ENCODE measurements around the gene UQCC5.
"Not testable (repeated sequence)": the region's sequence is repeated elsewhere in the genome, so short reads cannot be mapped to it uniquely, and the experiment has no call there.

Gene UQCC5

DNA sequence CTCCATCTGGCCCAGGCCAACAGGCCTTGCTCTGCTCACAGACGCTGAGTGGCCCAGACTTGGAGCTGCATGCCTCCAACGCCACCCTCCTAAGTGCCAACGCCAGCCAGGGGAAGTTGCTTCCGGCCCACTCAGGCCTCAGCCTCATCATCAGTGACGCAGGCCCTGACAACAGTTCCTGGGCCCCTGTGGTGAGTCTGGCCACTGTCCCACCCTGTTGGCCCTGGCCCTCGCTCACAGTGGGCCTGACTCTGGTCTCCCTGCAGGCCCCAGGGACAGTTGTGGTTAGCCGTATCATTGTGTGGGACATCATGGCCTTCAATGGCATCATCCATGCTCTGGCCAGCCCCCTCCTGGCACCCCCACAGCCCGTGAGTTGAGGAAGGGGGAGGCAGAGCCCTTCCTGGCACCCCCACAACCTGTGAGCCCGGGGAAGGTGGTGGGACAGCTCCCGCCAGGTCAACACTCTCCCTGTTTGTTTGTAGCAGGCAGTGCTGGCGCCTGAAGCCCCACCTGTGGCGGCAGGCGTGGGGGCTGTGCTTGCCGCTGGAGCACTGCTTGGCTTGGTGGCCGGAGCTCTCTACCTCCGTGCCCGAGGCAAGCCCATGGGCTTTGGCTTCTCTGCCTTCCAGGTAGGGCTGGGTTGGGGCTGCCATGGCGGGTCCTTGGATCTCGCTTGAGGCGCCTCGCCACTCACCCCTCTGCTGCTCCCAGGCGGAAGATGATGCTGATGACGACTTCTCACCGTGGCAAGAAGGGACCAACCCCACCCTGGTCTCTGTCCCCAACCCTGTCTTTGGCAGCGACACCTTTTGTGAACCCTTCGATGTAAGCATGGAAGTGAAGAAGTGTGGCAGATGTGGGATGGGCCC is 12.8 kb upstream of the UQCC5 start:
- DNase-seq = no peak

DNA sequence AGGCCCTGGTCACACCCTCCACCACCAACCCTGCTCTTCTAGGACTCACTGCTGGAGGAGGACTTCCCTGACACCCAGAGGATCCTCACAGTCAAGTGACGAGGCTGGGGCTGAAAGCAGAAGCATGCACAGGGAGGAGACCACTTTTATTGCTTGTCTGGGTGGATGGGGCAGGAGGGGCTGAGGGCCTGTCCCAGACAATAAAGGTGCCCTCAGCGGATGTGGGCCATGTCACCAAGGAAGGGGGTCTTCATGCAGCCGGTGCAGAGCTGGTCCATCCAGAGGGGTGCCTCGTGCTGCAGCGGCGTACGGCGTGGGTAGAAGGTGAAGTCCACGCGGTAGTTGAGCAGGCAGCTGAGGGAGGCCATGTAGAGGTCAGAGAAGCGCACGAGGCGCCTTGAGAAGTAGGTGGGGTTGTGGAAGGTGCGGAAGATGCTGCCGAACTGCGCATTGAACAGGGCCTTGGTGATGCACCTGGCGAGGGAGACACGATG is 12.1 kb upstream of the UQCC5 start:
- DNase-seq = peak in 1 of 2 donors; percentile 24

- DNase-seq = no peak
These were observed 11.4 kb upstream of the UQCC5 start for GRCh38 chr3:52524752-52525679.

- no peak for DNase-seq
These were observed 10.5 kb upstream of the UQCC5 start for GRCh38 chr3:52525680-52526561.

DNA sequence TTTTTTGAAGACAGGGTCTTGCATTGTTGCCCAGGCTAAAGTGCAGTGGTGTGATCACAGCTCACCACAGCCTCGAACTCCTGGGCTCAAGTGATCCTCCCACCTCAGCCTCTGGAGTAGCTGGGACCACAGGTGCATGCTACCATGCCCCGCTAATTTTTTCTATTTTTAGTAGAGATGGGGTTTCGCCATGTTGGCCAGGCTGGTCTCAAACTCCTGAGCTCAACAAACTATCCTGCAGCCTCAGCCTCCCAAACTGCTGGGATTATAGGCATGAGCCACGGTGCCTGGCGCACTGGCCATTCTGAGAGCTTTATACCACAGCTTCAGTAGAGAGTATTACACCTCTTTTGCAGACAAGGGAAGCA is 9.8 kb upstream of the UQCC5 start:
- not testable (repeated sequence) for DNase-seq

GRCh38 chr3:52527039-52527731 is 9.2 kb upstream of the UQCC5 start:
- no peak for DNase-seq

DNA sequence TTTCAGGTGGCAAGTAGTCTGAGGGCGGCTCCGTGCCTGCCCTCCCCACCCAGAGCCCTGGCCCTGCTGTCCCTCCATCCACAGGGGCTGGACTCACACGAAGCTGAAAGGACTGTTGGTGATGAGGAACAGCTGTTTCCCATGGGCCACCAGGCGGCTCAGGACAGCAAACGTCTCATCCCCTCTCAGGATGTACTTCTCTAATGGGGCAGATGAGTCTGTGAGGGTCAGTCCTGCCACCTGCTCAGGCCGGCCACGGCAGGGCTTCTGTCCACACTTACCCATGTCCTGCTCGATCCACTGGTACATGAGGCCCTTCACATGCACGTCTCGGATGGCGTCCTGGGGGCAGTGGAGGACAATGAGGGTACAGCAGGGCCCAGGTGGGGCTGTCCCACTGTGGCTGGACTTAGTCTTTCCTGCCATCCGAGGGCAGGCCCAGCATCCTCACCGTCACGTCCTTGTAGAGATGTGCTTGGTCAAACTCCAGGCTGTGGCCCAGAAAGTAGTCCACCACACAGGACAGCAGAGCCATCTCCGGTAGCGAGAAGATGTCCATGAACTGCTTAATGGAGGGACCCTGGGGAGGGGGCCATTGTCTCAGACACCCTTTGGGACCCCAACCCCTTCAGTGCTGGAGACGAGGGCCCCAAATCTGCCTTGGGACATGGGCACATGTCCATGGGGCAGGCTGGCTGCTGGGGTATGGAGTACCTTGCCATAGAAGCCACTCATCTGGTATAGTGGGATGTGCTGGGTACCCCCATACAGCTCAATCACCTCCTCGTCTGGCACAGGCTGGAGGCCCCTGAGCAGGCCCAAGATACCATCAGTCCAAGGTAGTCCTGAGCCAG is 8.4 kb upstream of the UQCC5 start:
- DNase-seq = no peak

DNA sequence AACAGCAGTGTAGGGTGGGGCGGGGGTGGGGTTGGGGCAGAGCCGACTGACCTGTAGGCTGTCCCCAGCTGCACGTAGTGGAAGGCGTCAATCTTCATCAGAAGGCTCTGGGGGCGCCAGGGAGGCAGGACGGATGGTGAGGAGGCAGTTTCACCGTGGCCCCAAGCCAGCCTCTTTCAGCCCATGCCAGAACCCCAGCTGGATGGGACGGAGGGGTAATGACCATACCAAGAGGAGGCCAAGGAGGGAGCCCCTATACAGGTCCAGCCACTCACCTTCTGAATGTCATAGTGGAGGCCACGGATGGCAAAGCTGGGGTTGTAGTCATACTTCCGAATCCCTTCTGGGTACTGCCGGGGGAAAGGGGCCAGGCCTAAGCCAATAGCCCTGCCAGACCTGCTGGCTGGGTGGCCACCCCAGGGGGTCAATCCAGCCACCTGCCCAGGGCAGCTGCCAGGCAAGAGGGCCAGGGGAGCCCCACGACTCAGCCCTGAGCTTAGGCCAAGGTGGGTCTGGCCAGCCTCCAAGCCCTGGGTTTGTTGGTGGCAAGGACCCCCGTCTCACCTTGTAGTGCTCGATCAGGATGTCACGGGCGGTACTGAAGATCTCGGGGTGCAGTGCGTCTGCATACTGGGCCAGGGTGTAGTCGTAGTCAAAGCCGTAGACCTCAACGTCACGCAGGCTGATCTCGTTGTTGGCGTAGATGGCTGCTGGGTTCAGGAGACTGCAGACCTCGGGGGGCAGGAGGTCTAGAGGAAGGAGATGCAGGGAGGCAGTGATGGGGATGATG is 7.6 kb upstream of the UQCC5 start:
- no peak for DNase-seq

DNA sequence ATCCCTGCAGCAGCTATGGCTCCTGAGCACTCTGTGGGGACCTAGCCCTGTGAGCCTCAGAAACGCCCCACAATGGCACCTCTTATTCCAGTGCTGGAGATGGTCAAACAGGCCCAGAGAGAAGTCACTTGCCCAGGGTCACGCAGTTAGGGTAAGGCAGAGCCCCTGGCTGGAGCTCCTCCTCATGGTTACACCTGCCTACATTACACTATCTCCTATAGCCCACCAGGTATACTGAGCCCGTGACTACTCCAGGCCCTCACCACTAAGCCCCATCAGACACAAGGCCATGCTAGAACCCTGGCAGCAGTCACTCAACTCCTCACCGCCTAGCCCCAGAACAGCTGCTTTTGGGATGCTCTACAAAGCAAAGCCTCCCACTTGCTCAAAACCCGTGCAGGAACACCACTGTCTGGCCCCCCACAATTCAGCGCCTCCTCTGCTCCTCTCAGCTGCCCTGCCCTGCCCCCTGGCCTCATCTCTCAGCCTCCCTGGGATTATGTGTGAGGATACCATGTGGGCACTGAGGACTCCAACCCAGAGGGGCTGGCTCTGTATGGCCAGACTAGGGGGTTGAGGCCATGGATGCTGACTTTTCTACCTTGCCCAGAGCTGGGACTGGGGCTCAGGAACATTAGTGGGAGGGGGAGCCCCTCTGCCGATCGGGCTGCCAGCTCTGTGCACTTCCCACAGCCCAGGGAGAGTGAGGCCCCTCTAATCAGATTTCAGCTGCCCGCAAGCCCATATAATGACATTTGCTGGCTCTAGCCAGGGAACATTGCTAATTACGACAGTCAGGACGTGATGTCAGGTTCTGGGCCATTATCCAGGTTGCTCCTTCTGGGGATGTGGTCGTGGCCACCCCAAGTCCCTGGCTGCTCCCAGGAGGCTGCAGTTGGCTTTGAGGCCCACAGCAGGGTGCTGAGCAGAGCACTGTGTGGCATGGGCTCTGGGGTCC is 6.8 kb upstream of the UQCC5 start:
- no peak for DNase-seq

DNA sequence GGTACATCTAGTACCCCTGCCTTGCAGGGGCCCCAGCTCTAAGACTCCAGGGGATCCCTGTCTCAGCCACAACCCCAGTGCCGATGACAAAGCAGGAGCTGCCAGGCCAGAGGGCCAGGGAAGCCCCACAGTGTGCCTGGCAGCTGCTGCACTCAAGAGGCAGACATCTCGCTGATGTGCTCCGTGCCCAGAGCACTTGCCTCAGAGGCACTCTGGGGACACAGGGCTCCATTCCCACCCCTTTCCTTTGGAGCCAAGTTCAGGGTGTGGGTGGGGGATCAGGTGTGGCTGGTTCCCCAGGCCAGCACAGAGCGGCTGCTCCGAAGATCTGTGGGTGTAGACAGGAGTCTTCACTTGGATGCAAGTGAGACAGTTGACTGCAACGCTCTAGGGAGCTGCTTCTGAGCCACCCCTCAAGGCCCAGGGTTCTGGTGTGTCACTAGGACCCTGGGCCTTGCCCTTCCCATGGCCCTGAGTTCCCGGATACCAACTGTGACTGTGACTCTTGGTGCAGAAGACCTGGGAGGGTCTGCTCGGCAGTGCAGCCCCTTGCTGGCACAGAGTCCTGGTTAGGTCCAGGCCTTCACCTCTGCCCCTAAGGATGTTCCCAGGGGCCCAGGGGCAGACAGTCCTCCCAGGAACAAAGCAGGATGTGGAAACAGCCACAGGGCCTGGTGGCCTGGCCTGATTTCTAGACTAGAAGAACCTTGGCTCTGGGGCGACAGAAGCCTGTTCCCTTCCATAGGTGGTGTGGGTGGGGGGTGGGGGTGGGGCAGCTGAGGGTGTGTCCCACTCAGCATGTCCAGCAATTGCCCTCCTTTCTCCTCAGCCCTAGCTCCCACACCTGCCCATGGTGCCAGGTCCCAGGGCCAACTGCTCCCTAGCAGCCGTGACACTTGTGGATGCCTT is 5.2 kb upstream of the UQCC5 start:
- DNase-seq = no peak

DNA sequence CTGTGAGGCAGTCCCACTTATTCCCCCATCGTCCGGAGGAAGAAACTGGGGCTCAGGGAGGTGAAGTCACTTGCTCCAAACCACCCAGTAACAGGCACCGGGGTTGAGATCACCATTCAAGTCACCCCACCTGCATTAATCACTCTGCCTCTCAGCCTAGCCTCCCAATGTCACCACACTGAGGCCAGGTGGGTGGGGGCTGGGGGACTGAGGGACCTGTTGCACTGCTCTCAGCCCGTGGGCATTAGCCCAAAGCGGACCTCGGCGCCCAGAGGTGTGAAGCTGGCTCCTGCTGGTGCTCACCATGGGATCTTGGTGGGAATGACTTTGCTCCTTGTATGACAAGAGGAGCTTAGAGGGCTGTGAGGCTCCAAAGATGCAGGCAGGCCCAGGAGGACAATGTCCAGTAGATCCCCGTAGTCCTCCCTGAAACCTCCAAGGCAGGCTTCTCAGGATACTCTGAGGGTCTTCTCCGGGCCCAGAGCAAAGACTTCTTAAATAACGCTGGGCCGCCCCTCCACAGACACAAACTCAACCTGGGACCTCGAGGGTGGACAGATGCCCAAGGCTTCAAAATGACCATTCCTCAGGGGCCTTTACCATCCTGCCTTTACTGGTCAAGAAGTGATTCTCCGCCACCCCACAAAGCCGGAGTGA is 4.4 kb upstream of the UQCC5 start:
- DNase-seq = no peak

- DNase-seq = peak in 1 of 2 donors; percentile 14
These were observed 3.9 kb upstream of the UQCC5 start for GRCh38 chr3:52532517-52532837.

DNA sequence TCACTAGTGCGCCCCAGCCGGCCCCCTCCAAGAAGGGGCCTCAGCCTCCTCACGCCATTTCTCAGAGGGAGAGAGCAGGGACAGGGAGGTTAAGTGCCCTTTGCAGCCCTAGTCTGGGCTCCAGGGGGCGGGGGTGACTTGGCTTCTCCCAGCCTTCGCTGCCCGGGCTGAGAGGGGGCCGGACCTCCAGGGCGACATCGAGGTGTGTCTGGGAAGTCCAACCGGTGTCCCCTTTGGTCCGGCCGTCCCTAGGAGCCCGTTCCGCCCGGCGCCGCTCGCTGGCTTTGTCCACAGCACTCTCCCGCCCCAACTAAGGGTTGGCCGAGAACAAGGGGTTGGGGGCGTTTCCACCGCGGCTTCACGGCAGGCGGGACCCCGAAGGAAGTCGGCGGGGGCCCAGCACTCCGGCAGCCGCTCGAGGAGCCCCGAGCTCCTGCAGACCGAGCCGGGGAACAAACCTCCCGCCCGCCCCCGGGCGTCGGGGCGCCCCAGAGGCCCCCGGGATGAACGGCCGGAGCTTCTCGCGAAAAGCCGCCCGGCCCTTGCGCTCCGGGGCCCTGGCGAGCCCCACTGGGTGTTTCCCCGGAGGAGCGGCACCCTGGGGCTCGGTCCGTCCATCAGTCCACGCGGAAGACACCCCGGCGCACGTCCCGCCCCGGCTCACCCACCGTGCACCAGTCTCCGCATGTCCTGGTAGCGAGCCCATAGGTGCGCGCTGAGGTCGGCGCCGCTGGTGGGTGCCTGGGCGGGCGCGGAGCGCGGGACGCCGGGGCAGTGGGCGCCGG is 3.4 kb upstream of the UQCC5 start:
- DNase-seq = peak in 1 of 2 donors; percentile 8

GRCh38 chr3:52533623-52534280 is 2.7 kb upstream of the UQCC5 start, which contains the start of gene NT5DC2:
TSS of gene NT5DC2 (minus strand) at chr3:52533857. CDS start at chr3:52533737, 120 bp downstream.
- DNase-seq = peak; percentile 41 to 58

Data from inflammatory macrophage (primary cell).